Uterus (tissue), 4 donors: ENCODE measurements around the gene SAMMSON. TPM values are rescaled to one million over a fixed set of nuclear protein-coding genes. Genes with fewer than 3 reads are reported as not detected.

Experiments
- DNase-seq, 2 donors: peaks; one replicate each; pipeline ENCODE4 v3.0.0-alpha.2; 2019 to 2020
- H3K27ac ChIP-seq, 2 donors: fragments of 200-600 bp; sonication (generic); 1 replicate in 1 of 2; 2 replicates in 1 of 2; pipeline ENCODE4 v1.5.1; 2016 to 2018
- H3K27me3 ChIP-seq, 2 donors: fragments of 200-600 bp; sonication (generic); one replicate each; pipeline ENCODE4 v1.5.1; 2018 to 2019; ENCODE audit warnings: control low read depth in 1 of 2
- H3K36me3 ChIP-seq, 2 donors: fragments of 200-600 bp; sonication (generic); one replicate each; pipeline ENCODE4 v1.5.1; 2019; ENCODE audit warnings: control low read depth in 1 of 2
- H3K4me1 ChIP-seq, 2 donors: fragments of 200-600 bp; sonication (generic); one replicate each; pipeline ENCODE4 v1.5.1; 2018 to 2019; ENCODE audit warnings: control low read depth in 1 of 2
- H3K4me3 ChIP-seq, 2 donors: fragments of 200-600 bp; sonication (generic); 1 replicate in 1 of 2; 2 replicates in 1 of 2; pipeline ENCODE4 v1.5.1; 2018 to 2019; ENCODE audit warnings: mild to moderate bottlenecking in 1 of 2
- H3K9me3 ChIP-seq, 2 donors: fragments of 200-600 bp; sonication (generic); one replicate each; pipeline ENCODE4 v1.5.1; 2019; ENCODE audit warnings: control low read depth in 1 of 2
- POLR2A ChIP-seq, 2 donors: fragments of 450-650 bp; IDR thresholded peaks; one replicate each; pipeline ENCODE4 v1.6.1; 2016; ENCODE audit warnings: antibody characterized with exemption in 2 of 2, mild to moderate bottlenecking in 1 of 2, moderate library complexity in 1 of 2
- intact Hi-C: fragments of 100-400 bp; cut with DNase I; formaldehyde crosslinking; loops from one replicate; pipeline ENCODE4 v1.15.1; 2023; ENCODE audit warnings: low total_unique reads
- total RNA-seq, 4 donors: library from RNA; depleted of rRNA in 3 of 4; stranded (reverse); fragments of >200 nt in 3 of 4; gene quantifications; one replicate each; pipeline versions ENCODE4 v1.1.0 to v1.2.4, GENCODE V29; 2014 to 2023
- TF ChIP-seq, protein P1 (sequence below), 4 experiments: fragments of 200-600 bp in 2 of 4; fragments of 450-650 bp in 2 of 4; sonication (generic) in 2 of 4; IDR thresholded peaks; one replicate each; pipeline ENCODE4 v1.5.1; 2016 to 2019; ENCODE audit warnings: antibody characterized with exemption in 4 of 4, mild to moderate bottlenecking in 2 of 4, moderate library complexity in 1 of 4
- donor health status: DM: yes; HTN: yes; CAD: no.

The SAMMSON gene
- total RNA-seq, 4 donors from 2014 or later = 0.21 to 0.62 TPM; not detected in 2

DNA sequence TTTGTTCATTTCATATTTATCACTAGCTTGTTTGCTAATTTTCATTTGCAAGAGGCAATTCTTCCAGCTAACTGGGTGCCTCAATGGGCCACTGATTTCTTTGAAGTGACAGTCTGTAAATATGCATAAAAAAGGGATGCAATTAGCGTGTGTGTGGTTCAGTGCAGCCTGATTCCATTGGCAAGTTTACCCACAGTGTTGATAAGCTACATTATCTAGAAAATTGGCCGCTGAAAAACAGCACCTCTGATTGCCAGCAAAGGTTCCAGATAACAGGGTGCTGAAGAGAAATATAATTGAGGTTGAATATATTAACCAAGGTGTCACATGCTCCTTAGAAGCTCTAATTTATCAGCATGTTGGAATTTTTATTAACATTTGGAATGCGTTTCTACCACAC, 76.9 kb downstream of the SAMMSON start:
- intact Hi-C loops = no loop called here
- TF ChIP-seq, protein P1, sequence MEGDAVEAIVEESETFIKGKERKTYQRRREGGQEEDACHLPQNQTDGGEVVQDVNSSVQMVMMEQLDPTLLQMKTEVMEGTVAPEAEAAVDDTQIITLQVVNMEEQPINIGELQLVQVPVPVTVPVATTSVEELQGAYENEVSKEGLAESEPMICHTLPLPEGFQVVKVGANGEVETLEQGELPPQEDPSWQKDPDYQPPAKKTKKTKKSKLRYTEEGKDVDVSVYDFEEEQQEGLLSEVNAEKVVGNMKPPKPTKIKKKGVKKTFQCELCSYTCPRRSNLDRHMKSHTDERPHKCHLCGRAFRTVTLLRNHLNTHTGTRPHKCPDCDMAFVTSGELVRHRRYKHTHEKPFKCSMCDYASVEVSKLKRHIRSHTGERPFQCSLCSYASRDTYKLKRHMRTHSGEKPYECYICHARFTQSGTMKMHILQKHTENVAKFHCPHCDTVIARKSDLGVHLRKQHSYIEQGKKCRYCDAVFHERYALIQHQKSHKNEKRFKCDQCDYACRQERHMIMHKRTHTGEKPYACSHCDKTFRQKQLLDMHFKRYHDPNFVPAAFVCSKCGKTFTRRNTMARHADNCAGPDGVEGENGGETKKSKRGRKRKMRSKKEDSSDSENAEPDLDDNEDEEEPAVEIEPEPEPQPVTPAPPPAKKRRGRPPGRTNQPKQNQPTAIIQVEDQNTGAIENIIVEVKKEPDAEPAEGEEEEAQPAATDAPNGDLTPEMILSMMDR (IDR thresholded peaks at IDR 0.05) = no peak
- TF ChIP-seq POLR2A (IDR thresholded peaks at IDR 0.05) = no peak
- Histone ChIP-seq H3K4me3 (no peak overlapping the region), H3K27me3 (no peaks in the 10 kb centered on the region), H3K27ac (no peak overlapping the region), H3K4me1 (no peaks in the 10 kb centered on the region), H3K36me3 (no peaks in the 10 kb centered on the region), H3K9me3 (no peaks in the 10 kb centered on the region)
- DNase-seq = no peak

DNA sequence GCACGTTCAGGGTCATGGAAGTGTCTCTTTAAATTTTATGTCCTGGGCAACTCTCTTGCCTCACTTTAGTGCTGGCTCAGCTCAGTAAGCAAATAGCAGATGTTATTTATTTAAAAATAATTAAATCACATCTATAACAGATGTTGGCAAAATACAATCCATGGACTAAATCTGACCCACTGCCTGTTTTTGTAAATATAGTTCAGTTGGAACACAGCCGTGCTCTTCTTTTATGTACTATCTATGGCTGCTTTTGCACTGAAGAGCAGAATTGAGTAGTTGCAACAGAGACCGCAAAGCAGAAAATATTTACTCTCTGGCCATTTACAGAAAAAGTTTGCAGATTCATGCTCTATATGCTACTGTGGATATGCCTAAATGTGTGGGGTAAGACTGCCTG, 79.2 kb downstream of the SAMMSON start:
- Histone ChIP-seq H3K4me3 (no peak overlapping the region), H3K27ac (no peak overlapping the region)
- intact Hi-C loops = no loop called here

DNA sequence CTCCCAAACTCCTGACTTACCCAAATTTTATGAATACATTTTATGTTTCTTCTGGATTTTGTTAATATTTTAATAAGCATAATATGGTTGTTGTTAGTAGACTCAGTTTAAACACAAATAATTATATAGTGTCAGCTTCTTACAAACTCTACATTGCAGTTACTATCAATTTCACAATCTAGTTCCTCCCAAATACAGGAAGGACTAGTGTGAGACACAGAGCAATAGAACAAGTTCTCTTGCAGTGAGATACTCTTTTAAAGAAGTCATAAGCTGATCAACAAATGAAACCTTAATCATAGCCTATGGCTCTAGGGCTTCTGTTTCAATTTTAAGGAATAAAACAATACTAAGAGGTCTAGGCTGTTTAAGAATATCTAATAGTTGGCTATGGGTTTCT, 86.1 kb downstream of the SAMMSON start:
- Histone ChIP-seq H3K27ac (no peak overlapping the region), H3K9me3 (no peaks in the 10 kb centered on the region), H3K4me3 (no peak overlapping the region), H3K4me1 (no peaks in the 10 kb centered on the region), H3K27me3 (no peaks in the 10 kb centered on the region), H3K36me3 (no peaks in the 10 kb centered on the region)
- intact Hi-C loops = no loop called here
- DNase-seq = no peak
- TF ChIP-seq, protein P1 (IDR thresholded peaks at IDR 0.05) = no peak
- no peak for TF ChIP-seq POLR2A (IDR thresholded peaks at IDR 0.05)

More for the DNA sequence above, 79.2 kb downstream of the SAMMSON start:
- H3K9me3 ChIP-seq = no peaks in the 10 kb centered on the region
- H3K4me1 ChIP-seq = no peaks in the 10 kb centered on the region
- no peaks in the 10 kb centered on the region for H3K27me3 ChIP-seq
- no peaks in the 10 kb centered on the region for H3K36me3 ChIP-seq
- no peak for DNase-seq
- no peak for TF ChIP-seq POLR2A (IDR thresholded peaks at IDR 0.05)
- TF ChIP-seq, protein P1 (IDR thresholded peaks at IDR 0.05) = no peak

DNA sequence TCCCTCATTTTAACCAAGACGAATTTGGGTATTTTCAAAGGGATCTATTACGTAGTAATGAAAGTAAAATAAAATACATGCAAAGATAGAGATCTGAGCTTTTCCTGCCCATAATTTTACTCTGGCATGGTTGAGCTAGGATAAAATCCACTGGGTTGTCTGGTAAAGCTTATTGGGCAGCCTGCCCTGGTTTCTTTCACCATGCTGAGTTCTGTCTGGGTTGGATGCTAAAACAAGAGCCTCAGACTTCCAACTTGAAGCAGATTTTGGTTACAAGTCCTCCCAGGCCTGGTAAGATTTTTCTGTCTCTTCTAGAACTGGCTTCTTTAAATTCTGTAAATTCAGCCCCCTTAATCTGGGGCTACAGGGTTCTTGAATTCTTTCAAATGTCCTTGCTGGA, 86.8 kb downstream of the SAMMSON start:
- H3K36me3 ChIP-seq = no peaks in the 10 kb centered on the region
- intact Hi-C loops = no loop called here
- H3K27me3 ChIP-seq = no peaks in the 10 kb centered on the region
- TF ChIP-seq, protein P1 (IDR thresholded peaks at IDR 0.05) = no peak
- no peak for TF ChIP-seq POLR2A (IDR thresholded peaks at IDR 0.05)
- H3K27ac ChIP-seq = no peak overlapping the region
- no peaks in the 10 kb centered on the region for H3K4me1 ChIP-seq
- H3K4me3 ChIP-seq = no peak overlapping the region
- no peaks in the 10 kb centered on the region for H3K9me3 ChIP-seq
- no peak for DNase-seq

DNA sequence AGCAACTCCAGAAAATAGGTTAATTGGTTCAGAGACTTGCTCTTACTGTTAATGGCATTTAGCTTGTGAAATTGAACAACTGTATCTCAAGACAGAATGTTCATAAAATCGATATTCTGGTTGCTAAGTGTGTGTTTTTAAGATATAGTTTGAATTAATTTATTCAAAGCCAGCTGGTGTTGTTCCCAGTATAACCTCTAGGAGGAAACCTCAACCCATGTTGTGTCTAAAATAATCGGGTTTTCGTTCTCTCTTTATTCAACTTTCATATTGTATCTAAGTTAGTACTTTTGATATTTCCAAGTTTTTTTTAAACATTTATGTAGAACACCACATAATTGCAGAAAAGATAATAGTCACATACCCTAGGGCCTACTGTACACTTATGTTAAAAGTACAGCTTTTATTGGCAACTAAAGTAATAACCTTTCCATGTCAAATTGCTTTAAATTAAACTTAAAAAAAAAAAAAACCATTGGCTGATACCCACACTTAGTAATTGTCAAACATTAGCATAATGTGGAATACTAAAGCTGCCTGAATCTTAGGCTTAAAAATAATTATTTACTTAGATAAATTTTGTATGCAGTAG, 90.9 kb downstream of the SAMMSON start:
- intact Hi-C loops = no loop called here
- DNase-seq = no peak
- H3K27ac ChIP-seq = no peak overlapping the region
- no peaks in the 10 kb centered on the region for H3K27me3 ChIP-seq
- no peak for TF ChIP-seq POLR2A (IDR thresholded peaks at IDR 0.05)
- TF ChIP-seq, protein P1 (IDR thresholded peaks at IDR 0.05) = peak; percentile 39 to 57 (median 51)
- no peak overlapping the region for H3K4me3 ChIP-seq
- H3K36me3 ChIP-seq = no peaks in the 10 kb centered on the region
- H3K9me3 ChIP-seq = no peaks in the 10 kb centered on the region
- no peaks in the 10 kb centered on the region for H3K4me1 ChIP-seq
